GM21723 (cell line): Measurements from ENCODE around the gene SSBP2.
"Not testable (repeated sequence)": the region's sequence is repeated elsewhere in the genome, so short reads cannot be mapped to it uniquely, and the experiment has no call there.

Experiments used
- ATAC-seq: cut with Tn5 transposase; IDR thresholded peaks from one replicate; pipeline ENCODE4 v1.9.1; 2021; ENCODE audit warnings: mild to moderate bottlenecking, moderate library complexity; ENCODE audit not compliant: unreplicated experiment

Gene SSBP2

GRCh38 chr5:81605299-81605698, 145.6 kb downstream of the SSBP2 start:
- no peak for ATAC-seq

GRCh38 chr5:81604193-81604592, 146.7 kb downstream of the SSBP2 start:
- ATAC-seq = no peak

- no peak for ATAC-seq
Measured at GRCh38 chr5:81601919-81602318, 149.0 kb downstream of the SSBP2 start.

GRCh38 chr5:81592085-81592484, 158.8 kb downstream of the SSBP2 start:
- not testable (repeated sequence) for ATAC-seq

DNA sequence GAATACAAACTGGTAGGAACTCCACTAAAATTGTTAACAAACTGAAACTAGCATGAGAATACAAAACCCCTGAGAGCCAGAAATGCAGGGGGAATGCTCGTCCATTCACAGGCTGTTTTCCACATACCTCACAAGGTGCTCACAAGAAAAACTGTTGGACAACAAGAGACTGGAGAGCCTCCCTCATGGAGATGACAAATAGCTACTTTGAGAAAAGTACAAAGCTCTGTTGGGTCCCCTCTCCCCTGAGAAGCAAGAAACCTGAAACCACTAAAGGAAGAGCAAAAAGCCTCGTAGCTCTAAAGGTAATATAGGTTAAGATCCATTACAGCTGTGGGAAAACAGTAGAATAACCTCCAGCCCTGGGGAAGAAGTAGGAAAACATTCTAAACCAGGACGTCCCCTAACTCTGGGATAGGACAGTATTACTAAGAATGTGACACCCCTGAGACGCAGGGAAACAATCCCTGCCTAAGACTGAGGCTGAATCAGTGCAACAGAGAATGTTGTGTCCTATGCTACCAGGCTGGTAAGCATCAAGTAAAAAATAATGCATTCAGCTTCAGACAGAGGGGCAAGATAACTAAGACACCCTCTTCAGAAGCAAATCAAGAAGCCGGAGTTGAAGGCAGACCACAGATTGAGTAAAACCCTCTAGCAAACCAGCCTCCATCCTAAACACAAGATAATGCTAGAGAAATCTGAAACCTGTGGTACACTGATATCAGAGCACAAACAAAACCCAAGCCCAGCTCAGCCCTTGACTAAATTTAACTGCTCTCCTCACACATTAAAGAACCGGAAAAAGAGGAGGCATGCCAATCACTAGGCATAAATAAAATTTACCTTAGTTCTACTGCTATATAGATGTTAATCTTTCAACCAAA, 160.2 kb downstream of the SSBP2 start:
- no peak for ATAC-seq

- ATAC-seq = no peak
Measured at GRCh38 chr5:81579262-81579924, 171.5 kb downstream of the SSBP2 start.

DNA sequence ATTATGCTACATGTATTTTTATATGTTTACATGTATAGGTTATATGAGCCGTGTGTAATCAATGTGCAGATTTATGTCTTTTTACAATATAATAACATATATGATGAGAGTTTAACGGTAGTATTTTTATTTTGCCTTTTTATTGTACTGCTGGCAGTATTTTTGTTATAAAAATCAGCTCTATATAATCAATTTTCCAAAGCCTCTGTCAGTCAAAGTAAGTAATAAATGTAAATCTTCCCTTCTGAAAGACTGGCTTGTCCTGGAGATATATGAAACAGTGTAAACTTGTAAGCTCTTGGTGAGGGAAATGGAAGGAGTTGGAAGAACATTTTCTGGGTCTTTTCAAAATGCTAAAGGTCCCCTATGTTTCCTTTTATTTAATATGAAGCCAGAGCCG, 173.8 kb downstream of the SSBP2 start:
- ATAC-seq = no peak

- no peak for ATAC-seq
Measured at GRCh38 chr5:81575924-81576323, 175.0 kb downstream of the SSBP2 start.

DNA sequence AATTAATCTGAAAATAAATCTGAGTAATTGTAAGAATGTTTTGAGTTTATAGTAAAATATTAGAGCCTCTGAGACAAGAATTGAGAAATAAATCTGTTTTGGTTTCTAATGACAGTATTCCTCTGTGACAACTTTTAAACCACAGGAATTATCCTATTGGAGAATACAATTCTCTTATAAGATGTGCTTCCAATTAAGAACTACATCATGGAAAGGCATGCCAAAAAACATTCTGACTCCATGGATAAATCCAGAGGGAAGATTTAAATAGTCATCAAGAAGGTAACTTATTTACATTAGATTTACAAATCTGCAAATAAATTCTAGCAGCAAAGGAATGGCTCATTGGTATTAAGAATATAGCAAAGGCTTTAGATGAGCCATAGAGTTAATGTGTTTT, 178.7 kb downstream of the SSBP2 start:
- no peak for ATAC-seq

- ATAC-seq = no peak
Measured at GRCh38 chr5:81558188-81558587, 192.7 kb downstream of the SSBP2 start.

GRCh38 chr5:81556809-81557208, 194.1 kb downstream of the SSBP2 start:
- peak; percentile 63 for ATAC-seq

DNA sequence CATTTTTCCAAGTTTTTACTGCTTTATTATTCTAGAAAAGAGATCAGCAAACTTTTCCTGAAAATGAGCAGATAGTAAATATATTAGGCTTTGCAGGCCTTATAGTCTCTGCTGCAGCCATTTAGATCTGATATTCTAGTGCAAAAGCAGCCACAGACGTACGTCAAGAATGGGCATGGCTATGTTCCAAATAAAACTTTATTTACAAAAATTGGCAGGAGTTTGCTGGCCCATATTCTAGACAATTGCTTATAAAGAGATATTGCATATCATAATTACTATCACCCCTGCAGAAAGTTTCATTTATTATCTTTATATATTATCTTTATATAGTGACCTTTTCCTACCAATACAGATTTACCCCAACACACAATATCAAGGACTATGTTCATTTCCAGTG, 195.0 kb downstream of the SSBP2 start:
- ATAC-seq = no peak

DNA sequence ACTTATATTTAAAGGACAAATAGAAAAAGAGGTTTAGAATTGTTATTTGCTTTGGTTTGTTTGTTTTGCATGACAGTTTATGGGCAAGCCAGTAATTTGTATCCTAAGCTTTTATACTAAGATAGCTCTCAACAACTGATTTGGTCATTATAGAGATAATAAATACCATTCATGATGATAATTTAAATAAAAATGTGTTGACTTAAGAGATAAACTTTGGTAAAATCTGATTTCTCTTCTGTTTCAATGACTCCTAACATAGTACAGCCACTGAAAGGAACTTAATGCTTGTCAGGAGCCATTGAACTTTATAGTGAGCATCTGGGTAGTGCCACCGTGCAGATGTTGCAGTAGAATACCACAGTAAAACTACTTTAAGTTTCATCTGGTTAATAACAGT, 196.2 kb downstream of the SSBP2 start:
- ATAC-seq = no peak

DNA sequence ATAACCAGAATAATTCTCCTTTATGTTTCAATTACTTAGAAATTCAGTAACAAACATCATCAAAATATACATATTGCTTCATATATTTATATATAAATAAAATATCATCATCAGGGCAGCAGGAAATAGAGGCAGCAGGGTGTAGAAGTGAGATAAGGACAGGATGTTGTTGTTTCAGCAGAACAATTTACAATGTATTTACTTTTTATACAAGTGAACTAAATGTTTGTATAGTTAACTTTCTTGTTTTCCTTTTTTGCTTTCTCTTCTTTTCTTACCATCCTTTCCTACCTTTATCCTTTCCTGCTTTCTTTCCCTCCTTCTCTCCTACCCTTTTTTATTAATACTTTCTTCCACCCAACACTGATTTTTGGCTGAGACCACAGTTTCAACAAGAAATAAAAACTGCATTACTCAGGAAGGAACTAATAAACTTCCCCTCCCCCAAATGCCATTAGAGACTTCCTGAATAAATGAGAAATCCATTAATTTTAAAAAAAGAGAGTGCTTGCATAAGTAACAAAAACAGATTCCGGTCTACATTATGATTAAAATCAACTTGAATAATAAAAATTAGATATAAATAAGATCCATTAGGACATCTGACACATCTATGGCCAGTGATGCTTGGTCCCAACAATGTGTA, 197.2 kb downstream of the SSBP2 start:
- ATAC-seq = no peak

DNA sequence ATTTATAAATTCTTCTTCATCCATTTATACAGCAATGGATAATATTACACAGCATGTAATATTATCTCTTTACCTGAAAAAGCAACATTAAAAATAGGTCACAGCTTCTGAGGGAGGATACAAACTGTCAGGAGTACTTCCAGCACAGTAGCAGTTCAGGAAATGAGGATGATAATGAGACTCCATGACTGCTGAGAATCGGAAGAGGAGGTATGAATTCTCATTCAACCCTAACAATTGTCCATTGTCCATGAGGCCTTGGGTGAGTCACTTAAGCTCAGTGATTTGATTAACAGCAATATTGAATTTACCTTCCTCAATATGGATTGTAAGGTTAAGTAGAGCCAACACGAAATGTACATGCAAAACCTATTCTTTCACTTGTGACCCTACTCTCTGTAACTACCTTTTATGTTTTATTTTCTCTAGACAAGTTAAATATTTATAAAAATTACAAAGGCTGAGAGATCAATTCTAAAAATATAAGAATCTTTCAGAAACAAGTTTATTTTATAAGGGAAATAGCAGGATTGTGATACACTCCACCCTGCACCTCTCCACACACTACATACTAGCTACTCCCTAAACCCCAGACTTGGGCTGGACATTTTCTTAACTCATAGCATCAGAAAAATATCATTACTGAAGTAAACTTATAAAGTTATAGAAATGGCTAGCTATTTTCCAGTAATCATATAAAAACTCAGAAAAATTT, 197.9 kb downstream of the SSBP2 start:
- ATAC-seq = no peak

DNA sequence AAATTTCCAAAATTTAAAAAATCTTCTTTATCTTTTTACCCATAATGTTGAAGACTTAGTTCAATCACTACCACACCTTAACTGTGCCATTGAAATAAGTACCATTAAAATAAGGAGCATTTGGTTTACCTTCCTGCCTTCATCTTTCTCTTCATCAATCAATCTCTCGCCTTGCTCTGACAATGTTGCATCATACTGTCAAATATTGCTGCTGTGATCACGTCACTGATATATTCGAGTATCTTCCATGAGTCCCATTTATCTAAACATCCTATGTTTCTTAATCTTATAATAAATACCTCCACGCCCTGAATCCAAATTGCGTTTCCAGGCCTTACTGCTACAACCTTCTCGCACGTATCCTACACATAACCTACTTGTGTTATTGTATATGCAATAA, 201.8 kb downstream of the SSBP2 start:
- no peak for ATAC-seq

DNA sequence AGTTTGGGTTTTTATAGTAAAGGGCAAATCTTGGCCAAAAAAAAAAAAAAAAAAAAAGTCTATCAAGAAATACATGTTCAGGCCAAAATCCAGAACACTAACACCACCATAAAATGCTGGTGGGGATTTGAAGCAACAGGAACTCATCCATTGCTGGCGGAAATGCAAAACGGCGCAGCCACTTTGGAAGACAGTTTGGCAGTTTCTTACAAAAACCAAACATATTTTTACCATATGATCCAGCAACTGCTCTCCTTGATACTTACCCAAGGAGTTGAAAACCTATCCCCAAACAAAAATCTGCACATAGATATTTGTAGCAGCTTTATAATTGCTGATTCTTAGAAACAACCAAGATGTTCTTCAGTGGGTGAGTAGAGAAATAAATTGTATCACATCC, 203.9 kb downstream of the SSBP2 start:
- no peak for ATAC-seq

- ATAC-seq = no peak
Measured at GRCh38 chr5:81545911-81546310, 205.0 kb downstream of the SSBP2 start.

- no peak for ATAC-seq
Measured at GRCh38 chr5:81544351-81545018, 206.4 kb downstream of the SSBP2 start.

GRCh38 chr5:81542242-81542641, 208.7 kb downstream of the SSBP2 start:
- ATAC-seq = no peak
